HepG2 (cell line): ENCODE data around the gene CDT1. TPM values are rescaled to one million over a fixed set of nuclear protein-coding genes. Genes with fewer than 3 reads are reported as not detected.

Source experiments
- CCAR2 ChIP-seq: fragments of 200-400 bp; formaldehyde crosslinking; optimal IDR thresholded peaks from 2 replicates; pipeline ENCODE3; 2018; ENCODE audit warnings: low read depth, mild to moderate bottlenecking, low read length, moderate library complexity
- CREBL2 ChIP-seq: sonication (generic); formaldehyde crosslinking; IDR thresholded peaks from 2 replicates; pipeline ENCODE4 v1.8.1; 2023; ENCODE audit warnings: missing genetic modification reagents, mild to moderate bottlenecking, borderline replicate concordance
- ELF1 ChIP-seq: sonication (generic); formaldehyde crosslinking; IDR thresholded peaks from 2 replicates; pipeline ENCODE4 v1.4.0; 2020; ENCODE audit warnings: missing genetic modification reagents
- ELF4 ChIP-seq: sonication (generic); formaldehyde crosslinking; IDR thresholded peaks from 2 replicates; pipeline ENCODE4 v1.5.0; 2020; ENCODE audit warnings: missing genetic modification reagents, mild to moderate bottlenecking, moderate library complexity, borderline replicate concordance
- MXD1 ChIP-seq: sonication (generic); formaldehyde crosslinking; IDR thresholded peaks from 2 replicates; pipeline ENCODE4 v1.4.0; 2020; ENCODE audit warnings: mild to moderate bottlenecking, missing genetic modification reagents
- NFKB2 ChIP-seq: sonication (generic); formaldehyde crosslinking; IDR thresholded peaks from 2 replicates; pipeline ENCODE4 v1.4.0; 2020; ENCODE audit warnings: missing genetic modification reagents, borderline replicate concordance
- NR3C1 ChIP-seq: sonication (generic); formaldehyde crosslinking; IDR thresholded peaks from 2 replicates; pipeline ENCODE4 v1.4.0; 2020; ENCODE audit warnings: missing genetic modification reagents
- SNRNP70 ChIP-seq: fragments of 200-400 bp; formaldehyde crosslinking; IDR thresholded peaks from 2 replicates; pipeline ENCODE4 v1.6.1; 2017; ENCODE audit warnings: mild to moderate bottlenecking, low read depth, low read length, moderate library complexity
- SRSF9 ChIP-seq: fragments of 200-400 bp; formaldehyde crosslinking; IDR thresholded peaks from 2 replicates; pipeline ENCODE4 v1.6.1; 2018; ENCODE audit warnings: borderline replicate concordance, mild to moderate bottlenecking, low read depth, low read length; ENCODE audit not compliant: insufficient read depth, poor library complexity, severe bottlenecking
- STAT5B ChIP-seq: sonication (generic); formaldehyde crosslinking; IDR thresholded peaks from 2 replicates; pipeline ENCODE4 v1.4.0; 2020; ENCODE audit warnings: missing genetic modification reagents
- THAP9 ChIP-seq: sonication (generic); formaldehyde crosslinking; IDR thresholded peaks from 2 replicates; pipeline ENCODE4; 2020; ENCODE audit warnings: missing genetic modification reagents, mild to moderate bottlenecking, borderline replicate concordance
- ZMAT5 ChIP-seq: sonication (generic); formaldehyde crosslinking; IDR thresholded peaks from 2 replicates; pipeline ENCODE4 v1.5.0; 2020; ENCODE audit warnings: mild to moderate bottlenecking, low read depth, missing genetic modification reagents, borderline replicate concordance
- ZNF230 ChIP-seq: sonication (generic); formaldehyde crosslinking; IDR thresholded peaks from 2 replicates; pipeline ENCODE4 v1.4.0; 2020; ENCODE audit warnings: mild to moderate bottlenecking, missing genetic modification reagents
- ZNF251 ChIP-seq: sonication (generic); formaldehyde crosslinking; IDR thresholded peaks from 2 replicates; pipeline ENCODE4 v1.9.0; 2021; ENCODE audit warnings: mild to moderate bottlenecking, missing genetic modification reagents
- ZNF292 ChIP-seq: sonication (generic); formaldehyde crosslinking; IDR thresholded peaks from 2 replicates; pipeline ENCODE4 v1.8.1; 2022; ENCODE audit warnings: mild to moderate bottlenecking, low read depth, missing genetic modification reagents, borderline replicate concordance
- ZNF3 ChIP-seq: IDR thresholded peaks from 2 replicates; pipeline ENCODE4 v1.7.0; 2017; ENCODE audit warnings: inconsistent platforms
- ZNF430 ChIP-seq: sonication (generic); formaldehyde crosslinking; IDR thresholded peaks from 2 replicates; pipeline ENCODE4 v1.9.0; 2021; ENCODE audit warnings: mild to moderate bottlenecking, missing genetic modification reagents
- ZNF710 ChIP-seq: sonication (generic); formaldehyde crosslinking; IDR thresholded peaks from 2 replicates; pipeline ENCODE4 v1.5.0; 2020; ENCODE audit warnings: mild to moderate bottlenecking, missing genetic modification reagents, borderline replicate concordance
- ZNF770 ChIP-seq: sonication (generic); formaldehyde crosslinking; IDR thresholded peaks from 2 replicates; pipeline ENCODE4 v1.5.0; 2020; ENCODE audit warnings: mild to moderate bottlenecking, missing genetic modification reagents
- ZNF780A ChIP-seq: sonication (generic); formaldehyde crosslinking; IDR thresholded peaks from 2 replicates; pipeline ENCODE4 v1.8.0; 2022; ENCODE audit warnings: mild to moderate bottlenecking, missing genetic modification reagents, moderate library complexity
- polyA plus RNA-seq, 8 experiments: library from polyadenylated mRNA; depleted of rRNA in 3 of 8; stranded (reverse) in 7 of 8; unstranded in 1 of 8; fragments of >200 nt; fragmentation: Illumina TruSeq in 4 of 8; extraction: Trizol in 4 of 8; gene quantifications; 2 replicates each; pipeline versions ENCODE4 v1.2.1 to v1.2.3, GENCODE V29; 2011 to 2016; ENCODE audit warnings: low read depth in 4 of 8, missing spikeins in 1 of 8, mixed read lengths in 1 of 8; ENCODE audit not compliant: insufficient read depth in 1 of 8
- total RNA-seq, 5 experiments: library from RNA; depleted of rRNA; stranded (reverse); fragments of >200 nt; fragmentation: Illumina TruSeq; extraction: Trizol; gene quantifications; 2 replicates each; pipeline ENCODE4 v1.2.3, GENCODE V29; 2016; ENCODE audit warnings: low read depth in 1 of 5

CDT1 gene
- total and polyA plus RNA-seq, 2 of the 13 experiments (the other 11 are each of a cell fraction or from before 2014, with no cell fraction given), result 23.1 to 23.8 TPM

GRCh38 chr16:88856828-88857727 lies 53.5 kb downstream of the CDT1 start, which contains the start of the genes GALNS and TRAPPC2L (continued):
- TF ChIP-seq CREBL2 (CRISPR knock-in tag) (peak; percentile 48), NFKB2 (CRISPR knock-in tag) (peak; percentile 83), SNRNP70 (no peak), ZNF430 (CRISPR knock-in tag) (peak; percentile 82), ZMAT5 (CRISPR knock-in tag) (no peak), ELF4 (no peak), ZNF292 (CRISPR knock-in tag) (no peak), ZNF770 (peak; percentile 39), STAT5B (CRISPR knock-in tag) (no peak), THAP9 (CRISPR knock-in tag) (peak; percentile 98), ZNF710 (CRISPR knock-in tag) (no peak), SRSF9 (no peak), ZNF251 (CRISPR knock-in tag) (no peak), ZNF230 (CRISPR knock-in tag) (peak; percentile 79; the same call in 1 of the 2 replicates), MXD1 (CRISPR knock-in tag) (peak; percentile 71), ELF1 (0 out of 2 replicates have a peak, but pooled peaks have one; percentile 34), ZNF3 (CRISPR knock-in tag) (no peak), ZNF780A (CRISPR knock-in tag) (peak; percentile 41; the same call in 1 of the 2 replicates), NR3C1 (no peak), CCAR2 (no peak)
